BLaER1 (cell line): Measurements from ENCODE around the gene CDH4.

Source experiments
- H3K27ac ChIP-seq: shearing (Covaris generic); formaldehyde crosslinking; 2 replicates; pipeline ENCODE4 v1.8.1; 2022
- H3K27me3 ChIP-seq: shearing (Covaris generic); formaldehyde crosslinking; 2 replicates; pipeline ENCODE4 v1.8.1; 2022
- H3K36me3 ChIP-seq: shearing (Covaris generic); formaldehyde crosslinking; 2 replicates; pipeline ENCODE4 v1.8.1; 2022
- H3K4me1 ChIP-seq: shearing (Covaris generic); formaldehyde crosslinking; 2 replicates; pipeline ENCODE4 v1.8.1; 2022
- H3K4me2 ChIP-seq: shearing (Covaris generic); formaldehyde crosslinking; 2 replicates; pipeline ENCODE4 v1.8.1; 2022
- H3K4me3 ChIP-seq: shearing (Covaris generic); formaldehyde crosslinking; 2 replicates; pipeline ENCODE4 v1.8.1; 2022
- H3K9ac ChIP-seq: shearing (Covaris generic); formaldehyde crosslinking; 2 replicates; pipeline ENCODE4 v1.8.1; 2022
- H3K9me3 ChIP-seq: shearing (Covaris generic); formaldehyde crosslinking; 2 replicates; pipeline ENCODE4 v1.8.1; 2022
- H4K20me1 ChIP-seq: shearing (Covaris generic); formaldehyde crosslinking; 2 replicates; pipeline ENCODE4 v1.8.1; 2022
- Cebpa-rat ChIP-seq: shearing (Covaris generic); IDR thresholded peaks from 2 replicates; pipeline ENCODE4 v1.8.1; 2022

The CDH4 gene

DNA sequence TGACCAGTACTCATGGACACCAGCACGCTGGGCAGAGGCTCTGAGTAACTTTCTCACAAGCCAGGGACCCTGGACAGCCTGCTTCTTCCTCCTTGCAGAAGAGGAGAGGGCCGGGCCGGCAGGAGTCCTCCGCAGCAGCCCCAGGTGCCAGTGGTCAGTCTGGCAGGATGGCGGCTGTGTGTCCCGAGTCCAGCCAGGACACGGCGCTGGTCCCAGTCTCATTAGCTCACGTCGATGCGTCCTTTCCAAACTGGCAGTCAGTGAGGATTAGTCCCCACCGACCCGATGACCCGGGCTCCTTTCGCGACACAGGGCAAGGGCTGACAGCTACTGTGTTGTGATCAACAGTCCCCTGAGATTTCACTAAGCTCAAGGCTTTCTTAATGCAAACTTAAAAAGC is 546.6 kb downstream of the CDH4 start:
- peak overlapping the region; percentile 88 for H3K4me2 ChIP-seq
- no peak overlapping the region for H3K4me3 ChIP-seq
- TF ChIP-seq Cebpa-rat: no peak

DNA sequence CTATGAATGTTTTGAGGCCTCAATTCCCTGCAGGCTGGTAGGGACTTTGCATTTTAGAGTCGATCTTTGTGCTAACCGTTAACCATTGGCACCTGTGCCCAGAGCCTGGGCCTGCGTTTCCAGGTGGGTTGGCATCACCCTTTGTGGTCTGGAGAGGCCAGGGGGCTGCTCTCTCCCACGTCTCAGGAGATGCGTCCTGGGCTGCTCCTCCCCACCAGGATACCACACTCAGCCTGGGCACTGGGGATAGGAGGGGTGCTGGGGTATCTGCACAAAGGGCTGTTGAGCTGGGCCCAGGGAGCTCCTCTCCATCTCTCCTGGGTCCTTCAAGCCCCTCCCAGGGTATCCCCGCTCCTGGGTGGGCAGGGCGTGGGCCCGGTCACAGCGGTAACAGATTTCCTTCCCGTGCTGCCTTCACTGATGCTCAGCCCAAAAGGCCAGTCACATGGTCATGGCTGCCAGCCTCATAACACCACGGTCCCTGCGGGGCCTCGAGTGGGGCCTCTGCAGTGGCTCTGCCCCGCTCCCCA is 547.4 kb downstream of the CDH4 start:
- H3K27me3 ChIP-seq: peaks cover 40% of the 10 kb centered on the region
- H3K27ac ChIP-seq: no peak overlapping the region
- H3K4me1 ChIP-seq: peaks cover 86% of the 10 kb centered on the region
- H3K9ac ChIP-seq: no peak overlapping the region
- no peaks in the 10 kb centered on the region for H3K36me3 ChIP-seq
- no peak for TF ChIP-seq Cebpa-rat
- H3K9me3 ChIP-seq: no peaks in the 10 kb centered on the region
- H3K4me3 ChIP-seq: peak overlapping the region; percentile 12; the same call in 1 of the 2 replicates
- peaks cover 65% of the 10 kb centered on the region for H4K20me1 ChIP-seq
- peak overlapping the region; percentile 88 for H3K4me2 ChIP-seq

More for the DNA sequence above, 546.6 kb downstream of the CDH4 start:
- peaks cover 77% of the 10 kb centered on the region for H3K4me1 ChIP-seq
- H3K27me3 ChIP-seq: peaks cover 32% of the 10 kb centered on the region
- H4K20me1 ChIP-seq: peaks cover 56% of the 10 kb centered on the region
- no peaks in the 10 kb centered on the region for H3K36me3 ChIP-seq
- H3K9me3 ChIP-seq: no peaks in the 10 kb centered on the region
- no peak overlapping the region for H3K9ac ChIP-seq
- H3K27ac ChIP-seq: no peak overlapping the region

GRCh38 chr20:61799928-61800327 is 547.9 kb downstream of the CDH4 start:
- no peak overlapping the region for H3K9ac ChIP-seq
- H3K4me1 ChIP-seq: peaks cover 90% of the 10 kb centered on the region
- H3K27me3 ChIP-seq: peaks cover 44% of the 10 kb centered on the region
- no peak overlapping the region for H3K27ac ChIP-seq
- H4K20me1 ChIP-seq: peaks cover 67% of the 10 kb centered on the region
- no peaks in the 10 kb centered on the region for H3K36me3 ChIP-seq
- H3K9me3 ChIP-seq: no peaks in the 10 kb centered on the region
- H3K4me2 ChIP-seq: peak overlapping the region; percentile 88
- peak overlapping the region; percentile 12; the same call in 1 of the 2 replicates for H3K4me3 ChIP-seq
- TF ChIP-seq Cebpa-rat: no peak

- Histone ChIP-seq H3K4me2 (peak overlapping the region; percentile 88), H3K4me3 (no peak overlapping the region), H3K27ac (no peak overlapping the region), H3K27me3 (peaks cover 50% of the 10 kb centered on the region), H3K4me1 (peaks cover 95% of the 10 kb centered on the region), H3K36me3 (no peaks in the 10 kb centered on the region), H3K9ac (no peak overlapping the region), H3K9me3 (no peaks in the 10 kb centered on the region), H4K20me1 (peaks cover 73% of the 10 kb centered on the region)
- TF ChIP-seq Cebpa-rat: no peak
These were observed 548.5 kb downstream of the CDH4 start for GRCh38 chr20:61800359-61801064.

DNA sequence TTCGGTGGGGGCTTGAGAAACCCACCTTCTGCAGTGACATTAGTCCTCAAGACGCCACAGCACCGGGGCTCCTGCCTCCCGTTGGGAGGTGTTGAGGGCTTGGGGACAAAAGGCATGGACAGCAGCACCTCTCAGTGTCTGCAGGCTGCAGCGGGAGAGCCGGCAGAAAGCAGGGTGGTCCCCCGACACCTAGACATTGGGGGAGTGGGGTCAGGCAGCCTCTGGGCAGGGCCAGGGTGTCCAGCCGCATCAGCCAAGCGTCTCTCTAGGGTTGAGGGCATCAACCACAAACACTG is 549.0 kb downstream of the CDH4 start:
- Histone ChIP-seq H3K4me2 (peak overlapping the region; percentile 88), H3K27me3 (peaks cover 54% of the 10 kb centered on the region), H3K27ac (no peak overlapping the region), H3K4me3 (no peak overlapping the region), H3K9me3 (no peaks in the 10 kb centered on the region), H3K4me1 (peaks cover 98% of the 10 kb centered on the region), H3K9ac (no peak overlapping the region), H4K20me1 (peaks cover 78% of the 10 kb centered on the region), H3K36me3 (no peaks in the 10 kb centered on the region)
- TF ChIP-seq Cebpa-rat: no peak

GRCh38 chr20:61801428-61801827 is 549.4 kb downstream of the CDH4 start:
- Histone ChIP-seq H3K9ac (no peak overlapping the region), H3K27ac (no peak overlapping the region), H4K20me1 (peaks cover 82% of the 10 kb centered on the region), H3K4me2 (peak overlapping the region; percentile 88; the same call in 1 of the 2 replicates), H3K4me3 (no peak overlapping the region), H3K27me3 (peaks cover 54% of the 10 kb centered on the region), H3K4me1 (peaks cover 98% of the 10 kb centered on the region), H3K9me3 (no peaks in the 10 kb centered on the region), H3K36me3 (no peaks in the 10 kb centered on the region)
- TF ChIP-seq Cebpa-rat: no peak

GRCh38 chr20:61801857-61802442 is 549.9 kb downstream of the CDH4 start:
- Histone ChIP-seq H3K27ac (no peak overlapping the region), H3K27me3 (peaks cover 55% of the 10 kb centered on the region), H3K36me3 (no peaks in the 10 kb centered on the region), H4K20me1 (peaks cover 83% of the 10 kb centered on the region), H3K4me3 (no peak overlapping the region), H3K9ac (no peak overlapping the region), H3K4me1 (peaks cover 98% of the 10 kb centered on the region), H3K9me3 (no peaks in the 10 kb centered on the region), H3K4me2 (peak overlapping the region; percentile 66)
- no peak for TF ChIP-seq Cebpa-rat

DNA sequence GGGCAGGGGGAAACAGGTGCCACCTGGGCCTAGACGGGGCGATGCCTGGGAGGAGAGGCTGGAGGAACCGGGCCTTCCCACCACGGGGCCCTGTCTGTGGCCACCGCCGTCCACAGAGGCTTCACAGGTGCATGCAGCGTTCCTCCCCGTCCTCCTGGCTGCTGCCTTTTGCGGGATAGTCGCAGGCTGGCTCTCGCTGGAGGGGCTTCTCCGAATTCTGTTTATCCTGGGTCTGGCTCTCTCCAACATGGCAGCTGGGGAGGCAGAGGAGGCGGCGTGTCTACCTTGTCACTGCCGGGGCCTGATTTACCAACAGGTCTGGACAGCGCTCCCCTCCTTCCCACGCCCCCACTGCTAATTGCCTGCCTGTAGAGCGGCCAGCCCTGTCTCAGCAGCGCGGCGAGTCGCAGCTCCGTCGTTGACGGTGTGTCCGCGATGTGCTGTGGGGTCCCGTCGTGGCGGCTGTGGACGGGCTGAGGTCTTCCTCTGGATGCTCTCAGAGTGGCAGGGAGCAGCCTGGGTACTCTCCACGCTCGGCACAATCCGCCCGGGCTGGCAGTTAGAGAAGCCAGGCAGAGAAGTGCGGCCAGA is 550.8 kb downstream of the CDH4 start:
- H3K9me3 ChIP-seq: no peaks in the 10 kb centered on the region
- peaks cover 82% of the 10 kb centered on the region for H4K20me1 ChIP-seq
- no peak overlapping the region for H3K9ac ChIP-seq
- H3K4me3 ChIP-seq: no peak overlapping the region
- peaks cover 63% of the 10 kb centered on the region for H3K27me3 ChIP-seq
- no peak overlapping the region for H3K27ac ChIP-seq
- H3K4me2 ChIP-seq: peak overlapping the region; percentile 66
- peaks cover 98% of the 10 kb centered on the region for H3K4me1 ChIP-seq
- no peak for TF ChIP-seq Cebpa-rat
- no peaks in the 10 kb centered on the region for H3K36me3 ChIP-seq

DNA sequence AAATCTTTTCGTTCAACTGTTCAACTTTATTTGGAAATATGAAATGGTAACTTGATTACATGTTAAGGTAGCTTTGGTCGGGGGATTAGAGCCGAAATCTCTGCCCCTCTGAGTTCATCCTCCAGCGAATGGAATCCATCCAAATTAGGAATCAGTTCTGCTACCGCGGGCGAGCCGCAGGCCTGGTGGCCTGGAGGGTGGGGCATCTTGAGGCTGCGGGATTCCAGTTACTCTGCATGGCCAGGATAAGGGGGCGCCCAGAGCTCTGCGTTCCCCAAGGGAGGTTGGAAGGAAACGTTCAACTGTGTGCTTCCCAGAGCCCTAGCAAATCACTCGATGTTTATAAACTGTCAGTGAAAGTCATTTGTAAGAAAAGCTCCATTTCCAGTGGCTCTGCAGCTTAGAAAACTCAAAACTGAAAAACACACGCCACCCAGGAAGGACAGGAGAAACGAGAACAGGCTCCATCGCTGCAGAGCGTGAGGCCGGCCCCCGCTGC is 551.4 kb downstream of the CDH4 start:
- Histone ChIP-seq H3K27ac (no peak overlapping the region), H3K4me2 (peak overlapping the region; percentile 66), H3K36me3 (no peaks in the 10 kb centered on the region), H3K4me3 (no peak overlapping the region), H3K4me1 (peaks cover 93% of the 10 kb centered on the region), H3K9me3 (no peaks in the 10 kb centered on the region), H3K27me3 (peaks cover 63% of the 10 kb centered on the region), H3K9ac (no peak overlapping the region), H4K20me1 (peaks cover 75% of the 10 kb centered on the region)
- TF ChIP-seq Cebpa-rat: no peak
